ENCODE results near the gene CMSS1.

DNA sequence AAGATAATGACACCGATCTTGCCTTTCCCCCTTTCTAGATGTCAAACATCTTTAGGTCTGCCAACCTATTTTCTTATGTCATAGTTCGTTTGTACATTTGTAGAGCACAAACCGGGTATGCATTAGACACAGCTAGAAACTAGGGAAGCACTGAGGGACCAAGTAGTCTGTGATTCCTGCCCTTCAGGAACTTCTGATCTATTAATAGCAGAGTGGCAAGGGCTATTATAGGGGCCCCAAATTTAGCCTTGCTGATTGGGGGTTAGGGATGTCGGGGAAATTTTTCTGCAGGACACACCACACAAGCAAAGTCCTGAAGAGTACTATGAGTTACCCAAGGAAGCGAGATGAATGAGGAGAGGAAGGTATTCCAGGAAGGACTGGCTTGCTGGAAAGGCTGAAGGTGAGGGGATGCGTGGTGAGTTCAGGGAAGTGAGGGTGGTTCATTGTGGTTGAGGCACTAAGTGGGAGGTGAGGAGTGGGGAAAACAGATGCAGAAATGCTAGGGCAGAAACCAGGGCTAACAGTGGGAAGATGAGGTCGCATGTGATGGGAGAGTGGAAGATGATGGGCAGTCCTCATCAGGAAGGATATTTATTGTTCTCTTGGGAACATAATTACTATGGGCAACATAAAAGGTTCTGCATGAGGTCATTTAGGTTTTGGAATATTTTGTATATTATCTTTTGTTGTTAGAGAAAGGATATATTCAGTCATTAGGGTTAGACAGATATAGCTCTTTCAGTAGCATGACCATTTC lies 144.3 kb downstream of the CMSS1 start:
- TF ChIP-seq, protein P1, sequence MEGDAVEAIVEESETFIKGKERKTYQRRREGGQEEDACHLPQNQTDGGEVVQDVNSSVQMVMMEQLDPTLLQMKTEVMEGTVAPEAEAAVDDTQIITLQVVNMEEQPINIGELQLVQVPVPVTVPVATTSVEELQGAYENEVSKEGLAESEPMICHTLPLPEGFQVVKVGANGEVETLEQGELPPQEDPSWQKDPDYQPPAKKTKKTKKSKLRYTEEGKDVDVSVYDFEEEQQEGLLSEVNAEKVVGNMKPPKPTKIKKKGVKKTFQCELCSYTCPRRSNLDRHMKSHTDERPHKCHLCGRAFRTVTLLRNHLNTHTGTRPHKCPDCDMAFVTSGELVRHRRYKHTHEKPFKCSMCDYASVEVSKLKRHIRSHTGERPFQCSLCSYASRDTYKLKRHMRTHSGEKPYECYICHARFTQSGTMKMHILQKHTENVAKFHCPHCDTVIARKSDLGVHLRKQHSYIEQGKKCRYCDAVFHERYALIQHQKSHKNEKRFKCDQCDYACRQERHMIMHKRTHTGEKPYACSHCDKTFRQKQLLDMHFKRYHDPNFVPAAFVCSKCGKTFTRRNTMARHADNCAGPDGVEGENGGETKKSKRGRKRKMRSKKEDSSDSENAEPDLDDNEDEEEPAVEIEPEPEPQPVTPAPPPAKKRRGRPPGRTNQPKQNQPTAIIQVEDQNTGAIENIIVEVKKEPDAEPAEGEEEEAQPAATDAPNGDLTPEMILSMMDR (IDR thresholded peaks at IDR 0.05) = no peak
- TF ChIP-seq GABPB1 (CRISPR knock-in tag; IDR thresholded peaks at IDR 0.05) (no peak), MAX (CRISPR knock-in tag; IDR thresholded peaks at IDR 0.05) (no peak)
